Airway epithelial cell (primary cell): ENCODE data around the gene C6orf15. TPM values are rescaled to one million over a fixed set of nuclear protein-coding genes. Genes with fewer than 3 reads are reported as not detected.

Source experiments
- total RNA-seq: library from RNA; depleted of rRNA; stranded (reverse); fragments of >200 nt; gene quantifications from 2 replicates; pipeline ENCODE4 v1.2.3, GENCODE V29; 2015

C6orf15 gene
- total RNA-seq: 0.35 and 2.0 TPM in 2 replicates

GRCh38 chr6:31112478-31112877 is at the start of gene C6orf15:
TSS of gene C6orf15 (minus strand) at chr6:31112575. CDS start at chr6:31112555, 20 bp downstream.

GRCh38 chr6:31158140-31158862 is 45.9 kb upstream of the C6orf15 start, which contains the start of gene TCF19:
TSS of gene TCF19 (plus strand) at chr6:31158589. CDS start at chr6:31159470, 881 bp downstream.

GRCh38 chr6:31157513-31158139 is 45.3 kb upstream of the C6orf15 start, which contains the start of gene CCHCR1:
TSS of gene CCHCR1 (minus strand) at chr6:31157802. CDS start at chr6:31157600, 202 bp downstream.

GRCh38 chr6:31138982-31139381 is 26.6 kb upstream of the C6orf15 start, which contains the start of gene PSORS1C2:
TSS of gene PSORS1C2 (minus strand) at chr6:31139066. CDS start at chr6:31139026, 40 bp downstream.

DNA sequence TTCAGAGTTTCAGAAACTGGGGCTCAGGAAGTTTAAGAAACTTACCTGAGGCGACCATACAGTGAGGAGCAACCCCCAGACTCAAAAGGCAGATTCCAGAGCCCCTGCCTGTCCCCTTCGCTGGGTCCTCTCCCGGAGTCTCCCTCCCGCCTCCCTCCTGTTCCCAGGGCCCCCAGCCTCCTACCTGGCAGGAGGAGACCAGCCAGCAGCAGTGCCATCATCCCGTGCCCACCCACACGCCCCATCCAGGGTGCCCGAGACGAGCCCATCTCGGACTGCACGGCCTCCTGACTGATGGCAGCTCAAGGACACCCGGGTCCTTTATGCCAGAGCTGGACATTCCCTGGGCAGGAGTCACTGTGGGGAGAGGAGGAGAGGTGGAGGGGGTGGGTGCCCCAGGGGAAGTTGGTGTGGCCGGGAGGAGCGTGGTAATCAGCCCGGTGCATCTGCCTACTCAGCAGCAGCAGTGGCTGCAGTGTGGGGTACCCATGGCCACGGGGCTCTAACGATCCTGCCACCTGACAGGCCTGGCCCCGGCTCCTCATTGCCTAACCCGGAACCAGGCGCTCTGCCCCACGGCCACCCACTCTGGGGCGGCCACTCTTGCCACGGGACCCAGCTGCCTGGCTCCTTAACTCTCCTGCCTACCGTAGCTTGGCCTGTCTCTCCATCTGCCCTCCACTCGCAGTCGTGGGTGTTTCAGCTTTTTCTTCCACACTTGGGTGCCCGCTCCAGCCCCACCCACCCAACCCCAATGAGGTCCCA is 8.0 kb upstream of the C6orf15 start, which contains the start of gene CDSN:
Gene CDSN (minus strand): TSS at position 296 of the 765 bp plus-strand sequence. CDS start 27 bp downstream, at position 269.

GRCh38 chr6:31114541-31114878 is 2.1 kb upstream of the C6orf15 start, which contains the start of gene PSORS1C1:
TSS of gene PSORS1C1 (plus strand) at chr6:31114800. CDS start at chr6:31129633, 14,833 bp downstream.

Other genes starting within 250 kb of the C6orf15 start
- 227 and 243 TPM in 2 replicates for gene DDR1, start 228.1 kb downstream of the C6orf15 start, total RNA-seq
- 12.6 and 15.9 TPM in 2 replicates for gene GTF2H4, start 204.4 kb downstream of the C6orf15 start, total RNA-seq
- 17.5 and 23.5 TPM in 2 replicates for gene VARS2, start 198.3 kb downstream of the C6orf15 start, total RNA-seq
- gene SFTA2, start 180.4 kb downstream of the C6orf15 start, total RNA-seq: not detected in 2 replicates
- gene MUCL3, start 171.6 kb downstream of the C6orf15 start, total RNA-seq: not detected in 2 replicates
- gene MUC21, start 128.9 kb downstream of the C6orf15 start, total RNA-seq: 0.14 TPM in 1 of 2 replicates, not detected in the other
- gene MUC22, start 102.1 kb downstream of the C6orf15 start, total RNA-seq: not detected in 2 replicates
- gene PSORS1C1, start 2.2 kb upstream of the C6orf15 start, total RNA-seq: 0.37 and 1.7 TPM in 2 replicates
- 0.14 TPM in 1 of 2 replicates, not detected in the other for gene CDSN, start 7.9 kb upstream of the C6orf15 start, total RNA-seq
- gene PSORS1C2, start 26.5 kb upstream of the C6orf15 start, total RNA-seq: 0.14 and 0.33 TPM in 2 replicates
- 18.4 and 25.5 TPM in 2 replicates for gene CCHCR1, start 45.2 kb upstream of the C6orf15 start, total RNA-seq
- gene TCF19, start 46.0 kb upstream of the C6orf15 start, total RNA-seq: 17.0 and 20.8 TPM in 2 replicates
- gene POU5F1, start 58.1 kb upstream of the C6orf15 start, total RNA-seq: 0.60 and 3.5 TPM in 2 replicates
- 250 and 259 TPM in 2 replicates for gene HLA-C, start 159.5 kb upstream of the C6orf15 start, total RNA-seq
- 8.4 and 10.9 TPM in 2 replicates for gene HLA-B, start 244.6 kb upstream of the C6orf15 start, total RNA-seq